GM23248 (cell line): ENCODE data around the gene APAF1.

ENCODE experiments used
- EZH2 ChIP-seq: fragments of 200-600 bp; sonication (generic); IDR thresholded peaks from 2 replicates; pipeline ENCODE4 v1.6.1; 2018; ENCODE audit warnings: antibody characterized with exemption, mild to moderate bottlenecking; ENCODE audit not compliant: insufficient read depth, poor library complexity, severe bottlenecking
- EZH2phosphoT487 ChIP-seq: fragments of 200-600 bp; sonication (generic); IDR thresholded peaks from 2 replicates; pipeline ENCODE4 v1.6.1; 2018; ENCODE audit warnings: antibody characterized with exemption, moderate library complexity, mild to moderate bottlenecking, low read depth; ENCODE audit not compliant: insufficient read depth

- TF ChIP-seq EZH2 (no peak), EZH2phosphoT487 (no peak)
Measured at GRCh38 chr12:98751580-98752115, 106.6 kb downstream of the APAF1 start.
